HG03025 (cell line): ENCODE results near the gene STAG1.
"Not testable (repeated sequence)": the region's sequence is repeated elsewhere in the genome, so short reads cannot be mapped to it uniquely, and the experiment has no call there.

Experiments
- ATAC-seq: cut with Tn5 transposase; IDR thresholded peaks from one replicate; pipeline ENCODE4 v1.9.1; 2021; ENCODE audit warnings: mild to moderate bottlenecking, moderate library complexity; ENCODE audit not compliant: unreplicated experiment, low FRiP score

Gene STAG1

DNA sequence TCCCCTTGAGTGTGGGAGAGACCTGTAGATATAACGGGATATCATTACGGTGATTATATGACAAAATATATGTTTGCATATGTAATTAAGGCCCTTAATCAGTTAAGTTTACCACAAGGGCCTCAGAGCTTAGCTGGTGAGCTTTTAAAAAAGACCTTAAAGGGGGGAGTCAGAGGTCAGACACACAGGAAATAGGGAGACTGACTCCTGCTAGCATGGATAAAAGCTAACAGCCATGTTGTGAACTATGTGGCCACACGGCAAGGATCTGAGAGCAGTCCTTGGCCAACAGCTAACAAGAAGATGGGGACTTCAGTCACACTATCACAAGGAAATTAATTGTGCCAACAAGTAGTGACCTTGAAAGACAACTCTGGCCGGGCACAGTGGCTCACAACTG, 3.1 kb downstream of the STAG1 start:
- ATAC-seq = no peak

DNA sequence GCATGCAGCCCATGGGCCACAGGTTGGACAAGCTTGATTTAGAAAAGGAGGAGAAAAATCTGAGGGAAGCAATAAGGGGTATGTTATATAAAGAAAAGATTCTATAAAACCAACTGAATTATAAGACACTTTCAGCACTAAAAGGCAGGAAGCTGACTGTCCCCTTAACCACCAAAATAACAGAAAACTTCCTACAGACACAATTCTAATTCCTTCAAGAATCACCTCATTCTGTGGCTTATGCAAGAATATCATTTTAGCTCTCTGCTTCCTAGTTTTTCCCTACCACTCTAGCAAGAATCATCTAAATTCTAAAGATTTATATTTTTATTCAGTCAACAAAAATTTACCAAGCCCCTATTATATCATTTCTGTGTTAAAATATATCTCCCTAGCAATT, 6.3 kb downstream of the STAG1 start:
- ATAC-seq = no peak

DNA sequence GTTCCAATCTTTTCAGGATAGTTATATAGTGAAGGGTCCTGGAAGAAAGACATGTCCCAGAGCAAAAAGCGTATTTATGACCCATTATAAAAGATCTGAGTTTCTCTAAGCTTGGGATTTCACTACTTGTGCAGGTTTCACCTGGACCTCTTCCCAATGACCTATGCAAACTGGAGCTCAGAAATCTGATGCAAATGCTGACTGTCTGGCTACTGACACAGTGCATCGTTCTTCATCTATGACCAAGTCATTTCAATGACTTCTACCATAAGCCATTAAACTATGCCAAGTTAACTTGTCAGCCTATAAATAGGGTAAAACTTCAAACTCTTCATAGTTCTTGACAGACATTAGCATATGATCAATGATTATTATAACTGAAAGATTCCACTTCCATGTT, 11.1 kb downstream of the STAG1 start:
- no peak for ATAC-seq

DNA sequence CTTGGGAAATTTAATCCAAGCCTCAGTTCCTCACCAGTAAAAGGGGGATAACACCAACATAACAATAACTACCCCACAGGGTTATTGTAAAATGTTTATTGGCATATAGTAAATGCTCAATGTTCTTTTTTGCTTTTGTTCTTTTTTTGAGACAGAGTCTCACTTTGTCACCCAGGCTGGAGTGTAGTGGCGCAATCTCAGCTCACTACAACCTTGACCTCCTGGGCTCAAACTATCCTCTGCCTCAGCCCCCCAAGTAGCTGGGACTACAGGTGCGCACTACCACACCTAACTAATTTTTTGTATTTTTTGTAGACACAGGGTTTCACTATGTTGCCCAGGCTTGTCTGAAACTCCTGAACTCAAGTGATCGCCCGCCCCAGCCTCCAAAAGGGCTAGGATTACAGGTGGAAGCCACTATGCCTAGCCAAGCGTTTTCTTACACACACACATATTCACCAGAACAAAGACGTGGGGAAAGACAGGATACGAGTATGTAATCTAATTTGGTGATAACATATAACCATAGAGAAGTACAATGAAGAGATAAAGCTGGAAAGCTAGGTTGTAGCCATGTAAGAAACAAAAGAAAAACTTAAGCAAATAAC, 11.7 kb downstream of the STAG1 start:
- ATAC-seq = no peak

DNA sequence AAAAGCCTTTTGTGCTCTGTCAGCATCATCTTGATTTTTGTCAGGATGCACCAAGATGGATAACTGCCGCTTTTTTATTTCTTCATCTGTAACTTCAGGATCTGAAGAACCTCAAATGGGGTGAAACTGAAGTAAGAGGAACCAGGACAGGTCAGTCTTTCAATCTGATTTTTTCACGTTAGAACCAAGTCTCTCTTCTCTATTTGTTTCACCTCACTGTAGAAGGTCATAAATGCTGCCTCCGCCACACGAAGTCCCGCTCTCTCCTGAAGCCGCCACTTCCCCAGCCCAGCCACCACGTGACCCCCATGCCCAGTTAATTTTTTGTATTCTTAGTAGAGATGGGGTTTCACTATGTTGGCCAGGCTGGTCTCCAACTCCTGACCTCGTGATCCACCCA, 15.2 kb downstream of the STAG1 start:
- not testable (repeated sequence) for ATAC-seq

DNA sequence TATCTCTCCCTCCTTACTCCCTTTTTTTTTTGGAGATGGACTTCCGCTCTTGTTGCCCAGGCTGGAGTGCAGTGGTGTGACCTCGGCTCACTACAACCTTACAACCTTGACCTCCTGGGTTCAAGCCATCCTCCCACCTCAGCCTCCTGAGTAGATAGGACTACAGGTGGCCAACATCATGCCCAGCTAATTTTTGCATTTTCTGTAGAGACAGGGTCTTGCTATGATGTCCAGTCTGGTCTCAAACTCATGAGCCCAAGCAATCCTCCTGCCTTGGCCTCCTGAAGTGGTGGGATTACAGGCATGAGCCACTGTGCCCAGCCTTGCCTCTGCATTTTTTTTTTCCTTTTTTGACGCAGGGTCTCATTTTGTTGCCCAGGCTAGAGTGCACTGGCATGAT, 17.1 kb downstream of the STAG1 start:
- ATAC-seq = no peak

DNA sequence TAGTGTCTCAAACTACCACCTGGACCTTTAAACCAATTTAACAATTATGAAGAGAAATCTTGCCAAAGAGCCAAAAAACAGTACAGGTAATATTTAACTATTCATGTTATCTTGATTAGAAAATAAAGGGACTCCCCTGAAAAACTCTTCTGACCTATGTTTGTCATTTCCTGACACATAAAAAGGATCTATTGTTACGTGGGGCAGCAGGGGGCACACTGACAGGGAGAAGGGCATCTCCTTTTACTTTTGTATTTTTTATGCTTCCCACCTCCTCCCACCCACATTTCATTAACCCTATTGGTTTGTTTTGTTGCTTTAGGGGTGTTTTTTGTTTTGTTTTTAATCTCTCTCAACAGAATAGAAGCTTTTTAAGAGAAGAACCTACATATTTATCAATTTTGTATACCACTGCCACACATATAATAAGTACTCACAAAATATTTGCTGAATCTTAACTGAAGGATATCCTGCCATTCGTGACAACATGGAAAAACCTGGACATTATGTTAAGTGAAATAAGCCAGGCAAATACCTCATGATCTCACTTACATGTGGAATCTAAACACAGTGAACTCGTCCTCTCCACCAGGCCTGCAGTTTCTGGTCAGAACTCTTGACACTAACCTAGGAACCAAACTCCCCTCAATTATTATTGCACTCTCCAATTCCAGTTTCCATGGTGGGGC, 17.7 kb downstream of the STAG1 start:
- ATAC-seq = no peak

DNA sequence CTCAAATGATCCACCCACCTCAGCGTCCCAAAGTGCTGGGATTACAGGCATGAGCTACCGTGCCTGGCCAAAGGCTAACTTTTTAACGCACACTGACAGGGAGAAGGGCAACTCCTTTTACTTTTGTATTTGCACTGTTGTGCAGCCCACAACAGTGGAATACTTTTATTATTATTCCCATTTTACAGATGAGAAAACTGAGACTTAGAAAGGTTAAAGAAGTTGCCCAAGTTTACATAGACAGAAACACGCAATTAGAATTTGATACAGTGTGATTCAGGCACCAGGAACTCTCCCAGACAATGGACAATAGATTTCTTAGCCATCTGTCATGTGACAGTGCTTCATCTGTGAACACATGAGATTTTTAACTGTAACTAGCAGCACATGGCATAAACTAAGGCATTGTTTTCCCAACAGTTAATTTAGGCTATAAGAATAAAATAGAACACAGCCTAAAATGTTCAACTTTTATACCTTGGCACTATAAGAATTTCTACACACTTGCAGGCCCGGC, 18.8 kb downstream of the STAG1 start:
- ATAC-seq = no peak

DNA sequence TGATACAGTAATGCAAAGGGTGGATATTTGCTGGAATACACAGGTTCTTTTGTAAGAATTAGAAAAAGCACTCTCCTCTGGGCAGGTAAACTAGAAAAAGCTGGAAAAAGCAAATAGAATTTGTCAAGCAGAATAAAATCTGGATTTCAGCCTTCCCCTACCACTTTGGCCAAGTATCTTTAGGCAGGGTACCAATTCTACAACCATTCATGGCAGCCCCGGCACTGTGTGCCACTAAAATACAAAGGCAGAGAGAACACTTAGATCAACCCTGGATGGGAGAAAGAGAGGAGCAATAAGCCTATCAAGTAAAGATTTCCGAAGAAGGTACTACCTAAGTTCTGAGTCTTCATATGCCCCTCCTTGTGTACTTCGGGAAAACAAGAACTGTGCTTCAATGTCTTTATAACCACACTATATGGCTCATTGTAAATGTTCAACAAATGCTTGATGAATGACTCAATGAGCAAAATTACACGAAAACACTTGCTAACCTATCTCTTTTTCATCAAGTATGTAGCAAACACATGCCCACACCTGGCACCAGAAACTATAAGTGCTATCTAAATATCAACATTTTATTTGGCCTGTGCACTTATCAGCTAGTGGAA, 20.8 kb downstream of the STAG1 start:
- ATAC-seq = no peak

DNA sequence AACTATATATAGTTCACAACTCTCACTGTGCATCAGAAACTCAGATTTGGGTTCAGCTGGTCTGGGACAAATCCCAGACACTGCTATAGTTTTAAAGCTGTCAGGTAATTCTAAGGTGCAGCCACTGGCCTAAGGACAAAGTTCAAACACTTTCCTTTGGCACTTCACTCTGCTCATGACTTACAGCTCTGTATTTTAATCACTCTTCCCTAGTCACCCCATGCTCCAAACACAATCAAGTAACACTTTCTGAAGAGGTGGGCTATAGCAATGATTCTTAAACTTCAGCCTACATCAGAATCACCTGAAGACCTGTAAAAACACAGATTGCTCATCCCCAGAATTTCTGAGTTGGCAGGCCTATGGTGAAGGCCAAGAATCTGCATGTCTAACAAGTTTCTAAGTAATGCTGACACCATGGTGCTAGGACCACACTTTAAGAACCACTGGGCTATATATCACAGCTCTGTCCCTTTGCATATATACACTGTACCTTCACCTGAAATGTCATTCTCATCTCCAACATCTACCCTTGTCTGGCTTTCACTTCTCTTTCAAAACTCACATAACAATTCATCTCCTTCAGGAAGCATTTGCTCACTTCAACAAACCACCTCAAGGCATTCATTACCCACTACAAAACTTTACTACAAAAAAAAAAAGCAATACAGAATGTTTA, 21.4 kb downstream of the STAG1 start:
- peak; percentile 58 for ATAC-seq

DNA sequence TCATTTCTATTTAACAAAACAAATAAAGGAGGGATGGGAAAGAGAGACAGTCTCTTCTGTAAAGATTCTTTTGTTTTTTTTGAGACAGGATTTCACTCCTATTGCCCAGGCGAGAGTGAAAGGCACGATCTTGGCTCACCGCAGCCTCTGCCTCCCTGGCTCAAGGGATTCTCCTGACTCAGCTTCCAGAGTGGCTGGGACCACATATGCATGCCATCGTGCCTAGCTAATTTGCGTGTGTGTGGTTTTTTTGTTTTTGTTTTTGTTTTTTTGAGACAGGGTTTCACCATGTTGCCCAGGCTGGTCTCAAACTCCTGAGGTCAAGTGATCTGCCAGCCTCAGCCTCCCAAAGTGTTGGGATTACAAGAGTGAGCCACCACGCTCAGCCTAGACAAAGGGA, 23.3 kb downstream of the STAG1 start:
- no peak for ATAC-seq

DNA sequence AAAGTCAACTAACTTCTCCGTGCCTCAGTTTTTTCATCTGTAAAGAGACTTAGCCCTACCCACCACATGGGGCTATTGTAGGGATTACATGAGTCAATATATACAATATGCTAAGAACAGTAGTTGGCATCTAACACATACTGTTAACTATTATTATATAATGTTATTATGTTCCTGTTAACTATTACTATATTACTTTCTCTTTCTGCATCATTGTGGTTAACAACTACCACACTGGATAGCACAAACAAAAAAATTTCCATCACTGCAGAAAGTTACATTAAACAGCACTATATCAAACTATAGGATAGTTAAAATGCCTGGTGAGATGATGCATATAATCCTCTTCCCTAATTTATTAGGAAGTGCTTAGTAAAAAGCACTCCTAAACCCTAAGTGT, 23.7 kb downstream of the STAG1 start:
- ATAC-seq = no peak

DNA sequence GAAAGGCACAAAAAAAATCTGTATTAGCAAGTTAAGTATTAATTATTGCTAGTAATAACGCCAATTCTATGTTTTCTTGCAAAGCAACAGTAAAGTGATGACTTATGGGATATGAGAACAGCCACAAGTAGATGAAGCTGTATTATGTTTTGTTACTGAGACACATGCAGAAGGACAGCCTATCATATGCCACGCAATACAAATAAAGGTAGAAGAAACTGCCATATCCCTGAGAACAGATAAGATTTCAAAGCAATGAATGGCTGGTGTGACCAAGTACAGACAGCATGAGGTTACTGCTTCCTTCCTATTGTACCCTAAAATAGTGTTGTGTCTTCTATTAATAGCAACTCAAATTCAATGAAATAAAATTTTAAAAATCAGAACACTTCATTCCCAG, 26.7 kb downstream of the STAG1 start:
- no peak for ATAC-seq

DNA sequence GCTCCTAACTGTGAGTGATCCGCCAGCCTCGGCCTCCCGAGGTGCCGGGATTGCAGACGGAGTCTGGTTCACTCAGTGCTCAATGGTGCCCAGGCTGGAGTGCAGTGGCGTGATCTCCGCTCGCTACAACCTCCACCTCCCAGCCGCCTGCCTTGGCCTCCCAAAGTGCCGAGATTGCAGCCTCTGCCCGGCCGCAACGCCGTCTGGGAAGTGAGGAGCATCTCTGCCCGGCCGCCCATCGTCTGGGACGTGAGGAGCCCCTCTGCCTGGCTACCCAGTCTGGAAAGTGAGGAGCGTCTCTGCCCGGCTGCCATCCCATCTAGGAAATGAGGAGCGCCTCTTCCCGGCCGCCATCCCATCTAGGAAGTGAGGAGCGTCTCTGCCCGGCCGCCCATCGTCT, 29.3 kb downstream of the STAG1 start:
- ATAC-seq = not testable (repeated sequence)

DNA sequence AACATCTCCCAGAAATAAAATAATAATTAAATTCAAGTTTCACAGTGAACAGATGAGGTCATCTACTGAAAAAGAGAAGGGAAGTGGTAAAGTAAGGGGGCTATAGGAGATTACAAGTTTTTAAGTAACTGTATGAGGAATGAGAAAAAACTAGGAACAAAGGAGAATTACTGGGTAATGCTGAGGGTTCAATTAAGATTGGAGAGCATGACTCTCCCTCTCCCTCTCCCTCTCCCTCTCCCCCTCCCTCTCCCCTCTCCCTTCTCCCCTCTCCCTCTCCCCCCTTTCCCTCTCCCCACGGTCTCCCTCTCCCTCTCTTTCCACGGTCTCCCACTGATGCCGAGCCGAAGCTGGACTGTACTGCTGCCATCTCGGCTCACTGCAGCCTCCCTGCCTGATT, 29.8 kb downstream of the STAG1 start:
- ATAC-seq = not testable (repeated sequence)

DNA sequence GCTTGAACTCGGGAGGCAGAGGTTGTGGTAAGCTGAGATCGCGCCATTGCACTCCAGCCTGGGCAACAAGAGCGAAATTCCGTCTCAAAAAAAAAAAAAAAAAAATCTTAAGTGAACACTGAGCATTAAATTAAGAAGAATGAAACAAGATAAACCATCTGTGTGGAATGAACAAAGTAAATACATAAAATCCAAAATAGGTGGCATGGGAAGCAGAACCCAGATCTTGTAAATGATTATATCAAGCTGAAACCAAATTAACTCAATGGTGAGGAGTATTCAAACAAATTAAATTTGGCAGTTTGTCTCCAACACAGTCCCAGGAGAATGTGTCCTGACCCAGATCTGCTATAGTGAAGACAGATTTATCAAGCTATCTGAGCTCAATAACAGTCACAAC, 32.1 kb downstream of the STAG1 start:
- ATAC-seq = no peak

DNA sequence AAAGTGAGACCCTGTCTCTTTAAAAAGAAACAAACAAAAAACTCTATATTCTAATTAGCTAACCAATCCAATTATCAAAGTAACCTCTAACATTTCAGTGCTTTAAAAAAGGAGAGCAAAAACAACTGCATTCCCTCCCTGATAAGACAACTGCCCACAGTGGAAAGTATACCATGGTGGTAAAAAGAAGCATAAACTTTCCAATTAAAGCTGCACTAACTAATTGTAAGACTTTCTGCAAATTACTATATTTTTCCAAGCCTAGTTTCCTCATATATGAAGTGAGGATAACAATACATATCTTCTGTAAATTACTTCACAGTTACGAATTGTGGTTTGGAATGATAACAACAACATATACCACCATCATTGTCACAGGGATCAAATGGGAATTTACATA, 35.5 kb downstream of the STAG1 start:
- no peak for ATAC-seq

DNA sequence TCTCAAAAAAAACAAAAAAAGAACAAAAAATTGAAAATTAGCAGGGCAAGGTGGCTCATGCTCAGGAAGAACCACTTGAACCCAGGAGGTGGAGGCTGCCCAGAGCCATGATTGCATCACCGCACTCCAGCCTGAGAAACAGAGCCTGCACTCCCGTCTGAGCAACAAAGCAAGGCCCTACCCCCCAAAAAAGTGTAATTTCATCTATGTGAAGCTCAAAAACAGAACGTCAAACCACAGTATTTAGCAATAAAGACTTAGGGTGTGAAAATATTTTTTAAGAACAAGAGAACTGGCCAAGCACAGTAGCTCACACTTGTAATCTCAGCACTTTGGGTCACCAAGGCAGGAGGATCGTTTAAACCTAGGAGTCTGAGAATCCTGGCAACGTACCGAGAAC, 38.2 kb downstream of the STAG1 start:
- no peak for ATAC-seq

DNA sequence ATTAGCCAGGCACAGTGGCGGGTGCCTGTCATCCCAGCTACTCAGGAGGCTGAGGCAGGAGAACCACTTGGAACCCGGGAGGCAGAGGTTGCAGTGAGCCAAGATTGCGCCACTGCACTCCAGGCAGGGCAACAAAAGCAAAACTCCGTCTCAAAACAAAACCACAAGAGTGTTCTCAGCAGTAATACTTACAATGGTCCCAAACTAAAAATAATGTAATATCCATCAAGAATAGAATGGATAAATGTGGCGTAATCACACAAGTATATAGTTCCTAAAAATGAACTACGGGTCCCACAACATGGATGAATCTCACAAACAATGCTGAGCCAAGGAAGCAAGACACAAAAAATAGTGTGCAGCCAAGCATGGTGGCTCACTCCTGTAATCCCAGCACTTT, 39.2 kb downstream of the STAG1 start:
- no peak for ATAC-seq

DNA sequence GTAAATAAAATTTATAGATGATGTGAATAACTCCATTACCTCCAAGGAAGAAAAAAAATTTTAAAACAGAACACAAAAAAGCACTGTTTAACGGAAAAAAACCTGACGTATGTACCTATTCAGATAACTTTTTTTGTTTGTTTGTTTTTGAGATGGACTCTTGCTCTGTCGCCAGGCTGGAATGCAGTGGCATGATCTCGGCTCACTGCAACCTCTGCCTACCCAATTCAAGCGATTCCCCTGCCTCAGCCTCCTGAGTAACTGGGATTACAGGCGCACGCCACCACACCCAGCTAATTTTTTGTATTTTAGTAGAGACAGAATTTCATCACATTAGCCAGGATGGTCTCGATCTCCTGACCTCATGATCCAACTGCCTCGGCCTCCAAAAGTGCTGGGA, 40.3 kb downstream of the STAG1 start:
- not testable (repeated sequence) for ATAC-seq

DNA sequence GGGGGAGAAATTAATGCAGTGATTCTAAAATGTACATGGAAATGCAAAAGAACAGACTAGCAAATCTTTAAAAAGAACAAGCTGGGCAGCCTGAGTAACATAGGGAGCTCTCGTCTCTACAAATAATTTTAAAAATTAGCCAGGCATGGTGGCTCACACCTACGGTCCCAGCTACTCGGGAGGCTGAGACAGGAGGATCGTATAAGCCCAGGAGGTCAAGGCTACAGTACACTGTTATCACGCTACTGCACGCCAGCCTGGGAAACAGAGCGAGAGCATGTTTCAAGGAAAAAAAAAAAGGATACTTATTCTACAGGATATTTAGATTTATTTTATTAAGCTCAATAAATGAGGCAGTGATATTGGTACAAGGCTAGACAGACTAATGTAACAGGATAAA, 40.9 kb downstream of the STAG1 start:
- ATAC-seq = no peak
